Measurements from ENCODE around the gene SIPA1L3. TPM values are rescaled to one million over a fixed set of nuclear protein-coding genes. Genes with fewer than 3 reads are reported as not detected.

Gene SIPA1L3
- total RNA-seq, 4 donors from 2014 or later: 50.0 to 69.8 (median 53.6) TPM

GRCh38 chr19:38059897-38060296 is 152.9 kb downstream of the SIPA1L3 start:
- DNase-seq (ENCODE audit: low spot score in 2 of 2): no peak
- no peak for TF ChIP-seq CTCF (IDR thresholded peaks at IDR 0.05)
- no peak for TF ChIP-seq POLR2A (IDR thresholded peaks at IDR 0.05)
- no peak overlapping the region for H3K4me3 ChIP-seq (ENCODE audit: low read depth, poor library complexity, severe bottlenecking)
- 79% methylated on average over 7 of the region's 7 CpGs for WGBS, 2 donors
- intact Hi-C loops (cut with DNase I; ENCODE audit: low total_unique reads): no loop called here

GRCh38 chr19:38060331-38060730 is 153.3 kb downstream of the SIPA1L3 start:
- WGBS, 2 donors: 88 to 92% methylated on average over 7 of the region's 7 CpGs
- no peak overlapping the region for H3K4me3 ChIP-seq (ENCODE audit: low read depth, poor library complexity, severe bottlenecking)
- TF ChIP-seq CTCF (IDR thresholded peaks at IDR 0.05): no peak
- no peak for TF ChIP-seq POLR2A (IDR thresholded peaks at IDR 0.05)
- intact Hi-C loops (cut with DNase I; ENCODE audit: low total_unique reads): no loop called here
- DNase-seq (ENCODE audit: low spot score in 2 of 2): no peak

- no peak for DNase-seq (ENCODE audit: low spot score in 2 of 2)
- WGBS, 2 donors: 90 to 94% methylated on average over 7 of the region's 7 CpGs
- no peak for TF ChIP-seq POLR2A (IDR thresholded peaks at IDR 0.05)
- TF ChIP-seq CTCF (IDR thresholded peaks at IDR 0.05): no peak
- intact Hi-C loops (cut with DNase I; ENCODE audit: low total_unique reads): no loop called here
- no peak overlapping the region for H3K4me3 ChIP-seq (ENCODE audit: low read depth, poor library complexity, severe bottlenecking)
These were observed 154.3 kb downstream of the SIPA1L3 start for GRCh38 chr19:38061294-38061693.

GRCh38 chr19:38062959-38063761 is 156.2 kb downstream of the SIPA1L3 start:
- intact Hi-C loops (cut with DNase I; ENCODE audit: low total_unique reads): no loop called here
- no peak overlapping the region for H3K4me3 ChIP-seq (ENCODE audit: low read depth, poor library complexity, severe bottlenecking)
- DNase-seq (ENCODE audit: low spot score in 2 of 2): no peak
- 69 to 76% methylated on average over 21 of the region's 21 CpGs for WGBS, 2 donors
- no peak for TF ChIP-seq CTCF (IDR thresholded peaks at IDR 0.05)
- no peak for TF ChIP-seq POLR2A (IDR thresholded peaks at IDR 0.05)

GRCh38 chr19:38063928-38064327 is 156.9 kb downstream of the SIPA1L3 start:
- no peak overlapping the region for H3K4me3 ChIP-seq (ENCODE audit: low read depth, poor library complexity, severe bottlenecking)
- WGBS, 2 donors: 70 to 79% methylated on average over 6 of the region's 6 CpGs
- TF ChIP-seq POLR2A (IDR thresholded peaks at IDR 0.05): no peak
- TF ChIP-seq CTCF (IDR thresholded peaks at IDR 0.05): no peak
- no peak for DNase-seq (ENCODE audit: low spot score in 2 of 2)
- intact Hi-C loops (cut with DNase I; ENCODE audit: low total_unique reads): no loop called here

Measured in lower leg skin (tissue), 4 donors.